H9 (cell line): Measurements from ENCODE around the gene PPP2R3A. TPM values are rescaled to one million over a fixed set of nuclear protein-coding genes. Genes with fewer than 3 reads are reported as not detected.

Experiments
- DNase-seq: peaks from one replicate; pipeline ENCODE4 v3.0.0-alpha.2; 2017
- H2AFZ ChIP-seq: one replicate; pipeline ENCODE4 v1.6.1; 2013; ENCODE audit warnings: mild to moderate bottlenecking, low read length, control low read depth, moderate library complexity
- H2AK5ac ChIP-seq: 2 replicates; pipeline ENCODE4 v1.6.1; 2013; ENCODE audit warnings: low read length, control low read depth, mixed read lengths; ENCODE audit not compliant: insufficient read length
- H2BK120ac ChIP-seq: one replicate; pipeline ENCODE4 v1.6.1; 2013; ENCODE audit warnings: low read depth, mild to moderate bottlenecking, low read length, control low read depth, inconsistent platforms; ENCODE audit not compliant: poor library complexity, severe bottlenecking
- H2BK12ac ChIP-seq: 2 replicates; pipeline ENCODE4 v1.6.1; 2013; ENCODE audit warnings: low read length, control low read depth, mixed read lengths, low read depth; ENCODE audit not compliant: insufficient read length
- H2BK15ac ChIP-seq: 2 replicates; pipeline ENCODE4 v1.6.1; 2013; ENCODE audit warnings: low read depth, low read length, control low read depth
- H2BK20ac ChIP-seq: one replicate; pipeline ENCODE4 v1.6.1; 2013; ENCODE audit warnings: low read depth, mild to moderate bottlenecking, low read length, control low read depth, inconsistent platforms; ENCODE audit not compliant: poor library complexity, severe bottlenecking
- H2BK5ac ChIP-seq: 2 replicates; pipeline ENCODE4 v1.6.1; 2013; ENCODE audit warnings: low read length, control low read depth, mixed read lengths; ENCODE audit not compliant: insufficient read length
- H3K14ac ChIP-seq: 2 replicates; pipeline ENCODE4 v1.6.1; 2013; ENCODE audit warnings: low read length, control low read depth; ENCODE audit not compliant: insufficient read depth
- H3K18ac ChIP-seq: 2 replicates; pipeline ENCODE4 v1.6.1; 2013; ENCODE audit warnings: low read depth, mild to moderate bottlenecking, mixed read lengths, low read length, control low read depth; ENCODE audit not compliant: insufficient read length
- H3K23ac ChIP-seq: 2 replicates; pipeline ENCODE4 v1.6.1; 2013; ENCODE audit warnings: low read length, control low read depth, mixed read lengths, low read depth; ENCODE audit not compliant: insufficient read length
- H3K23me2 ChIP-seq: 2 replicates; pipeline ENCODE4 v1.6.1; 2013; ENCODE audit warnings: low read depth, mild to moderate bottlenecking, mixed read lengths, low read length, control low read depth; ENCODE audit not compliant: insufficient read length, poor library complexity, severe bottlenecking
- H3K27ac ChIP-seq: 2 replicates; pipeline ENCODE4 v1.5.1; 2013; ENCODE audit warnings: low read length, control low read depth, mixed read lengths, low read depth; ENCODE audit not compliant: insufficient read length
- H3K27me3 ChIP-seq: 2 replicates; pipeline ENCODE4 v1.6.1; 2013; ENCODE audit warnings: low read length, control low read depth, inconsistent platforms; ENCODE audit not compliant: insufficient read depth
- H3K4ac ChIP-seq: 2 replicates; pipeline ENCODE4 v1.6.1; 2013; ENCODE audit warnings: low read depth, mild to moderate bottlenecking, control low read depth, inconsistent platforms, low read length, moderate library complexity
- H3K4me1 ChIP-seq: 2 replicates; pipeline ENCODE4 v1.6.1; 2013; ENCODE audit warnings: low read length, control low read depth, inconsistent platforms; ENCODE audit not compliant: insufficient read depth
- H3K4me2 ChIP-seq: 2 replicates; pipeline ENCODE4 v1.6.1; 2013; ENCODE audit warnings: low read length, control low read depth, mixed read lengths; ENCODE audit not compliant: insufficient read length, insufficient read depth
- H3K56ac ChIP-seq: 2 replicates; pipeline ENCODE4 v1.6.1; 2013; ENCODE audit warnings: low read depth, mild to moderate bottlenecking, mixed read lengths, low read length, control low read depth; ENCODE audit not compliant: insufficient read length
- H3K79me1 ChIP-seq: 2 replicates; pipeline ENCODE4 v1.6.1; 2013; ENCODE audit warnings: low read depth, mild to moderate bottlenecking, moderate library complexity, low read length, control low read depth, inconsistent platforms; ENCODE audit not compliant: insufficient read depth, poor library complexity, severe bottlenecking
- H3K79me2 ChIP-seq: 2 replicates; pipeline ENCODE4 v1.6.1; 2013; ENCODE audit warnings: low read length, control low read depth, inconsistent platforms; ENCODE audit not compliant: insufficient read depth
- H3K9ac ChIP-seq: 2 replicates; pipeline ENCODE4 v1.6.1; 2013; ENCODE audit warnings: low read length, control low read depth, mixed read lengths; ENCODE audit not compliant: insufficient read length; ENCODE audit errors: extremely low read depth
- H3K9me3 ChIP-seq: one replicate; pipeline ENCODE4 v1.6.1; 2013; ENCODE audit warnings: low read depth, low read length, inconsistent platforms; ENCODE audit not compliant: control insufficient read depth
- H3T11ph ChIP-seq: one replicate; pipeline ENCODE4 v1.6.1; 2013; ENCODE audit warnings: mild to moderate bottlenecking, low read length, control low read depth, inconsistent platforms
- H4K20me1 ChIP-seq: one replicate; pipeline ENCODE4 v1.6.1; 2013; ENCODE audit not compliant: control insufficient read depth, insufficient read length, insufficient read depth
- H4K5ac ChIP-seq: 2 replicates; pipeline ENCODE4 v1.6.1; 2013; ENCODE audit warnings: low read depth, mild to moderate bottlenecking, mixed read lengths, low read length, control low read depth; ENCODE audit not compliant: insufficient read length
- H4K8ac ChIP-seq: replicated peaks from 2 replicates; pipeline ENCODE4 v1.6.1; 2013; ENCODE audit warnings: low read length, control low read depth, mixed read lengths, low read depth; ENCODE audit not compliant: insufficient read length
- H4K91ac ChIP-seq: 2 replicates; pipeline ENCODE4 v1.6.1; 2013; ENCODE audit warnings: low read depth, mild to moderate bottlenecking, moderate library complexity, mixed read lengths, low read length, control low read depth; ENCODE audit not compliant: insufficient read length
- H3K27ac Mint-ChIP-seq, 3 experiments: 2 replicates in 2 of 3; 3 replicates in 1 of 3; pipeline ENCODE4 v1.8.0; 2020 to 2021; ENCODE audit warnings: mixed read lengths in 3 of 3, mild to moderate bottlenecking in 1 of 3, moderate library complexity in 1 of 3
- H3K27me3 Mint-ChIP-seq: 2 replicates; pipeline ENCODE4 v1.8.0; 2021; ENCODE audit warnings: low read depth, mild to moderate bottlenecking, moderate library complexity, mixed read lengths
- H3K36me3 Mint-ChIP-seq, 3 experiments: 2 replicates in 2 of 3; 3 replicates in 1 of 3; pipeline ENCODE4 v1.8.0; 2020 to 2021; ENCODE audit warnings: low read depth in 3 of 3, mixed read lengths in 3 of 3; ENCODE audit not compliant: insufficient read depth in 1 of 3
- H3K4me1 Mint-ChIP-seq, 2 experiments: 2 replicates each; pipeline ENCODE4 v1.8.0; 2020; ENCODE audit warnings: mixed read lengths in 2 of 2
- H3K4me3 Mint-ChIP-seq, 2 experiments: 2 replicates in 1 of 2; 3 replicates in 1 of 2; pipeline ENCODE4 v1.8.0; 2020 to 2021; ENCODE audit warnings: mild to moderate bottlenecking in 2 of 2, mixed read lengths in 2 of 2, moderate library complexity in 1 of 2
- H3K9me3 Mint-ChIP-seq, 2 experiments: 2 replicates in 1 of 2; 3 replicates in 1 of 2; pipeline ENCODE4 v1.8.0; 2020; ENCODE audit warnings: mild to moderate bottlenecking in 2 of 2, mixed read lengths in 2 of 2, moderate library complexity in 1 of 2
- WGBS: extraction: QIAGEN DNeasy Blood & Tissue Kit; methylation state at CpG from one replicate; pipeline ENCODE4 v1.1.7; 2013; ENCODE audit warnings: missing lambda C conversion rate, low lambda C conversion rate, mixed read lengths; ENCODE audit not compliant: insufficient read length; ENCODE audit errors: extremely low coverage; 5-methylcytosine and 5-hydroxymethylcytosine counted together
- total RNA-seq: library from RNA; stranded (reverse); gene quantifications from 2 replicates; pipeline ENCODE4 v1.2.1, GENCODE V29; 2021
- TF ChIP-seq, protein P1 (sequence below): fragments of 200-600 bp; sonication (generic); conservative IDR thresholded peaks from 3 replicates; pipeline ENCODE4 v1.8.0; 2021; ENCODE audit warnings: antibody characterized with exemption, mild to moderate bottlenecking

The PPP2R3A gene
- total RNA-seq, 1 experiment from 2014 or later, result 12.4 TPM

DNA sequence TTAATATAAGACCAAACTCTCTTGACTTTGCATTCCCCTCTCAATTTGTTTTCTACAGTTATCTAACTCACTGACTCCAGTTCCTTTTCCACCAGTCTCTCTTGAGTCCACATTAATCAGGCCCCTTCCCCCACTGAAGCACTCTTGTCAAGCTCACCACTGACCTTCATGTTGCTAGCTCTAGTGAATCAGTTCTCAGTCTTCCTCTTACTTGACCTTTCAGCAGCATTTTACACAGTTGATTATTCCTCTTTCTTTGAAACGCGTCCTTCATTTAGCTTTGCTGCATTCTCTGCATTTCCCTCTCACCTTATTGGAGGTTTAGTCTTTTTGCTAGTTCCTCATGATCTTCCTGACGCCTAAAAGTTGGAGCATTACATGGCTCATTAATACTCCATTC lies 8.3 kb downstream of the PPP2R3A start:
- no peaks in the 10 kb centered on the region for H3K79me2 ChIP-seq
- H3K4ac ChIP-seq, result no peak overlapping the region
- H2BK20ac ChIP-seq, result no peak overlapping the region
- no peak overlapping the region for H2BK120ac ChIP-seq
- no peaks in the 10 kb centered on the region for H3K9me3 ChIP-seq
- no peak overlapping the region for H3K9ac ChIP-seq
- no peaks in the 10 kb centered on the region for H4K20me1 ChIP-seq
- no peak for DNase-seq
- H3K79me1 ChIP-seq, result peaks cover 2% of the 10 kb centered on the region
- no peak overlapping the region for H4K8ac ChIP-seq
- no peak overlapping the region for H2AK5ac ChIP-seq
- H2BK12ac ChIP-seq, result no peak overlapping the region
- peaks cover 6 to 12% (median 9%) of the 10 kb centered on the region in 3 experiments for H3K36me3 Mint-ChIP-seq
- H3K4me1 ChIP-seq, result peaks cover 4% of the 10 kb centered on the region
- H3K23ac ChIP-seq, result no peak overlapping the region
- no peak overlapping the region for H3T11ph ChIP-seq
- no peak overlapping the region for H4K5ac ChIP-seq
- H2AFZ ChIP-seq, result no peak overlapping the region
- H3K9me3 Mint-ChIP-seq, result no peaks in the 10 kb centered on the region
- no peaks in the 10 kb centered on the region for H3K23me2 ChIP-seq
- H3K18ac ChIP-seq, result no peak overlapping the region
- no peak overlapping the region for H3K14ac ChIP-seq
- H3K56ac ChIP-seq, result no peak overlapping the region
- no peak overlapping the region for H3K27ac ChIP-seq
- TF ChIP-seq, protein P1, sequence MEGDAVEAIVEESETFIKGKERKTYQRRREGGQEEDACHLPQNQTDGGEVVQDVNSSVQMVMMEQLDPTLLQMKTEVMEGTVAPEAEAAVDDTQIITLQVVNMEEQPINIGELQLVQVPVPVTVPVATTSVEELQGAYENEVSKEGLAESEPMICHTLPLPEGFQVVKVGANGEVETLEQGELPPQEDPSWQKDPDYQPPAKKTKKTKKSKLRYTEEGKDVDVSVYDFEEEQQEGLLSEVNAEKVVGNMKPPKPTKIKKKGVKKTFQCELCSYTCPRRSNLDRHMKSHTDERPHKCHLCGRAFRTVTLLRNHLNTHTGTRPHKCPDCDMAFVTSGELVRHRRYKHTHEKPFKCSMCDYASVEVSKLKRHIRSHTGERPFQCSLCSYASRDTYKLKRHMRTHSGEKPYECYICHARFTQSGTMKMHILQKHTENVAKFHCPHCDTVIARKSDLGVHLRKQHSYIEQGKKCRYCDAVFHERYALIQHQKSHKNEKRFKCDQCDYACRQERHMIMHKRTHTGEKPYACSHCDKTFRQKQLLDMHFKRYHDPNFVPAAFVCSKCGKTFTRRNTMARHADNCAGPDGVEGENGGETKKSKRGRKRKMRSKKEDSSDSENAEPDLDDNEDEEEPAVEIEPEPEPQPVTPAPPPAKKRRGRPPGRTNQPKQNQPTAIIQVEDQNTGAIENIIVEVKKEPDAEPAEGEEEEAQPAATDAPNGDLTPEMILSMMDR, result no peak
- H3K4me3 Mint-ChIP-seq, result no peak overlapping the region
- no peak overlapping the region for H4K91ac ChIP-seq
- H3K4me2 ChIP-seq, result no peak overlapping the region
- H3K27me3 Mint-ChIP-seq, result no peaks in the 10 kb centered on the region
- peak overlapping the region in 2 of 3 experiments; percentile 7 to 49; a peak in 3 of 7 replicates for H3K27ac Mint-ChIP-seq
- WGBS, result no CpG with 5 or more reads among the region's 3 CpGs
- peaks cover 33 to 38% of the 10 kb centered on the region in 2 experiments for H3K4me1 Mint-ChIP-seq
- no peak overlapping the region for H2BK15ac ChIP-seq
- H3K27me3 ChIP-seq, result no peaks in the 10 kb centered on the region
- no peak overlapping the region for H2BK5ac ChIP-seq
